ENCODE results near the gene TJP3. TPM values are rescaled to one million over a fixed set of nuclear protein-coding genes. Genes with fewer than 3 reads are reported as not detected.

The TJP3 gene
- polyA plus RNA-seq, 1 donor from 2014 or later = 0.15 TPM

DNA sequence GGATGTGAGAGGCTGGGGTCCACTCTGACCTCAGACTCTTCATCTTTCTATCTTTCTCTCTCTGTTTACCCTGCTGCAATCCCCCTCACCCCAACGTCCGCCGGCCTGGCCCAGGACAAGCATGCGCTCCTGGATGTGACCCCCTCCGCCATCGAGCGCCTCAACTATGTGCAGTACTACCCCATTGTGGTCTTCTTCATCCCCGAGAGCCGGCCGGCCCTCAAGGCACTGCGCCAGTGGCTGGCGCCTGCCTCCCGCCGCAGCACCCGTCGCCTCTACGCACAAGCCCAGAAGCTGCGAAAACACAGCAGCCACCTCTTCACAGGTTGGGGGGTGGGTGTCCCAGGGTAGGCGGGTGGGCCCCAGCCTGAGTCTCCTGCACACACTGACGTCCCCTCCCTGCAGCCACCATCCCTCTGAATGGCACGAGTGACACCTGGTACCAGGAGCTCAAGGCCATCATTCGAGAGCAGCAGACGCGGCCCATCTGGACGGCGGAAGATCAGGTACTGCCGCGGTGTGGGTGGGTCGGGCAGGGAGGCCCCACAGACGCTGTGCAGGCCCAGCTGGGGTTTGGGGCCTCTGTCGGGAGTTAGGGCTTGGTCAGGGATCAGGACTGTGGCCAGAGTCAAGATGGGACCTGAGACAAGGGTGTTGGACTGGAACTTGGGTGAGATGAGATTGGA lies 38.3 kb downstream of the TJP3 start:
- TF ChIP-seq, protein P1, sequence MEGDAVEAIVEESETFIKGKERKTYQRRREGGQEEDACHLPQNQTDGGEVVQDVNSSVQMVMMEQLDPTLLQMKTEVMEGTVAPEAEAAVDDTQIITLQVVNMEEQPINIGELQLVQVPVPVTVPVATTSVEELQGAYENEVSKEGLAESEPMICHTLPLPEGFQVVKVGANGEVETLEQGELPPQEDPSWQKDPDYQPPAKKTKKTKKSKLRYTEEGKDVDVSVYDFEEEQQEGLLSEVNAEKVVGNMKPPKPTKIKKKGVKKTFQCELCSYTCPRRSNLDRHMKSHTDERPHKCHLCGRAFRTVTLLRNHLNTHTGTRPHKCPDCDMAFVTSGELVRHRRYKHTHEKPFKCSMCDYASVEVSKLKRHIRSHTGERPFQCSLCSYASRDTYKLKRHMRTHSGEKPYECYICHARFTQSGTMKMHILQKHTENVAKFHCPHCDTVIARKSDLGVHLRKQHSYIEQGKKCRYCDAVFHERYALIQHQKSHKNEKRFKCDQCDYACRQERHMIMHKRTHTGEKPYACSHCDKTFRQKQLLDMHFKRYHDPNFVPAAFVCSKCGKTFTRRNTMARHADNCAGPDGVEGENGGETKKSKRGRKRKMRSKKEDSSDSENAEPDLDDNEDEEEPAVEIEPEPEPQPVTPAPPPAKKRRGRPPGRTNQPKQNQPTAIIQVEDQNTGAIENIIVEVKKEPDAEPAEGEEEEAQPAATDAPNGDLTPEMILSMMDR (IDR thresholded peaks at IDR 0.05; ENCODE audit: poor library complexity, severe bottlenecking) = no peak
- TF ChIP-seq POLR2AphosphoS5 (IDR thresholded peaks at IDR 0.05) (no peak), EP300 (conservative IDR thresholded peaks at IDR 0.05; ENCODE audit: poor library complexity, severe bottlenecking) (no peak), TAF1 (IDR thresholded peaks at IDR 0.05; ENCODE audit: low read depth) (no peak), EZH2 (IDR thresholded peaks at IDR 0.05; ENCODE audit: borderline replicate concordance, insufficient read depth, low read length, poor library complexity, severe bottlenecking) (no peak), RAD21 (conservative IDR thresholded peaks at IDR 0.05) (no peak), MXI1 (conservative IDR thresholded peaks at IDR 0.05; ENCODE audit: poor library complexity, severe bottlenecking) (no peak), REST (IDR thresholded peaks at IDR 0.05; ENCODE audit: borderline replicate concordance) (no peak), SMC3 (conservative IDR thresholded peaks at IDR 0.05; ENCODE audit: poor library complexity) (no peak)
- Histone ChIP-seq H3K36me3 (ENCODE audit: insufficient read depth, low read length) (no peaks in the 10 kb centered on the region), H2AFZ (ENCODE audit: low read depth, low read length) (no peak overlapping the region), H3K27me3 (ENCODE audit: insufficient read depth, low read depth, low read length) (no peaks in the 10 kb centered on the region), H3K27ac (ENCODE audit: low read length) (no peak overlapping the region), H3K4me2 (ENCODE audit: low read length) (no peak overlapping the region), H3K9me3 (ENCODE audit: low read length) (no peaks in the 10 kb centered on the region), H3K9me2 (ENCODE audit: insufficient read depth, low read length) (no peaks in the 10 kb centered on the region), H3K79me2 (replicated peaks; ENCODE audit: insufficient read depth, low read length) (no peaks in the 10 kb centered on the region), H3K9ac (ENCODE audit: low read length) (no peak overlapping the region), H3F3A (ENCODE audit: insufficient read depth, low read length, poor library complexity, severe bottlenecking) (no peaks in the 10 kb centered on the region), H4K20me1 (ENCODE audit: insufficient read depth) (no peaks in the 10 kb centered on the region), H3K4me3 (ENCODE audit: low read length) (no peak overlapping the region)

DNA sequence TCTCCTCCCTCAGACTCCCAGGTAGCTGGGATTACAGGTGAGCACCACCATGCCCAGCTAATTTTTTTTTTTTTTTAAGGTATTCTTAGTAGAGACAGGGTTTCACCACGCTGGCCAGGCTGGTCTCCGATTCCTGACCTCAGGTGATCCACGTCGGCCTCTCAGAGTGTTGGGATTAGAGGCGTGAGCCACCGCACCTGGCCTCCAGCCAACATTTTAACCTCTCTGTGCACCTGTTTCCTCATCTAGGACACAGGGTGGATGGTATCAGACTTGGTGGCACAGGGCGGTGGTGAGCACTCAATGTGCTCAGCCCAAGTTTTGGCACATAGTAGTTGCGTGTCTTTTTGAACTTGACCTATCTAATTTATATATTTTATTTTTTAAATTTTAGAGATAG lies 40.8 kb downstream of the TJP3 start:
- Histone ChIP-seq H3K4me3 (ENCODE audit: low read length) (no peak overlapping the region), H3K9ac (ENCODE audit: low read length) (no peak overlapping the region), H3K27me3 (ENCODE audit: insufficient read depth, low read depth, low read length) (no peaks in the 10 kb centered on the region), H2AFZ (ENCODE audit: low read depth, low read length) (no peak overlapping the region), H3F3A (ENCODE audit: insufficient read depth, low read length, poor library complexity, severe bottlenecking) (no peaks in the 10 kb centered on the region), H3K4me2 (ENCODE audit: low read length) (no peak overlapping the region), H4K20me1 (ENCODE audit: insufficient read depth) (no peaks in the 10 kb centered on the region), H3K9me2 (ENCODE audit: insufficient read depth, low read length) (no peaks in the 10 kb centered on the region), H3K36me3 (ENCODE audit: insufficient read depth, low read length) (no peaks in the 10 kb centered on the region), H3K27ac (ENCODE audit: low read length) (no peak overlapping the region), H3K9me3 (ENCODE audit: low read length) (no peaks in the 10 kb centered on the region), H3K79me2 (replicated peaks; ENCODE audit: insufficient read depth, low read length) (no peaks in the 10 kb centered on the region)
- TF ChIP-seq SMC3 (conservative IDR thresholded peaks at IDR 0.05; ENCODE audit: poor library complexity) (no peak), MXI1 (conservative IDR thresholded peaks at IDR 0.05; ENCODE audit: poor library complexity, severe bottlenecking) (no peak), EZH2 (IDR thresholded peaks at IDR 0.05; ENCODE audit: borderline replicate concordance, insufficient read depth, low read length, poor library complexity, severe bottlenecking) (no peak), RAD21 (conservative IDR thresholded peaks at IDR 0.05) (no peak)
- TF ChIP-seq, protein P1 (IDR thresholded peaks at IDR 0.05; ENCODE audit: poor library complexity, severe bottlenecking) = no peak

Data from neural cell (in vitro differentiated cells).